C4-2B (cell line): ENCODE results near the gene KDSR.

Source experiments
- CTCF ChIP-seq: fragments of 450-650 bp; conservative IDR thresholded peaks from 2 replicates; pipeline ENCODE4 v1.5.1; 2017; ENCODE audit warnings: mild to moderate bottlenecking
- ZFX ChIP-seq: fragments of 450-650 bp; IDR thresholded peaks from 2 replicates; pipeline ENCODE4 v1.6.1; 2017

- no peak for TF ChIP-seq CTCF
- no peak for TF ChIP-seq ZFX
These were observed 30.3 kb upstream of the KDSR start for GRCh38 chr18:63397349-63397748.
